ENCODE measurements around the gene ANK2.

The ANK2 gene

GRCh38 chr4:113327494-113327893 lies 278.0 kb downstream of the ANK2 start:
- H3K4me3 Mint-ChIP-seq = no peak overlapping the region
- no peak for ATAC-seq
- no peak for DNase-seq
- H3K4me1 Mint-ChIP-seq = no peaks in the 10 kb centered on the region
- H3K9me3 Mint-ChIP-seq = no peaks in the 10 kb centered on the region
- no peak overlapping the region for H3K27ac Mint-ChIP-seq
- peaks cover 26% of the 10 kb centered on the region for H3K27me3 Mint-ChIP-seq

GRCh38 chr4:113328514-113328913 lies 279.1 kb downstream of the ANK2 start:
- peak; percentile 49 for ATAC-seq
- no peak for DNase-seq

GRCh38 chr4:113330200-113330599 lies 280.7 kb downstream of the ANK2 start:
- no peak for ATAC-seq
- no peak for DNase-seq
- Mint-ChIP-seq H3K27me3 (peaks cover 17% of the 10 kb centered on the region), H3K9me3 (no peaks in the 10 kb centered on the region), H3K4me1 (no peaks in the 10 kb centered on the region), H3K27ac (no peak overlapping the region), H3K4me3 (no peak overlapping the region)

More at GRCh38 chr4:113328514-113328913, 279.1 kb downstream of the ANK2 start:
- Mint-ChIP-seq H3K27me3 (peaks cover 23% of the 10 kb centered on the region), H3K27ac (no peak overlapping the region), H3K9me3 (no peaks in the 10 kb centered on the region), H3K4me1 (no peaks in the 10 kb centered on the region), H3K4me3 (no peak overlapping the region)

GRCh38 chr4:113331811-113332210 lies 282.4 kb downstream of the ANK2 start:
- Mint-ChIP-seq H3K9me3 (no peaks in the 10 kb centered on the region), H3K4me3 (no peak overlapping the region), H3K4me1 (no peaks in the 10 kb centered on the region), H3K27me3 (peaks cover 17% of the 10 kb centered on the region), H3K27ac (no peak overlapping the region)
- DNase-seq = no peak
- no peak for ATAC-seq

- Mint-ChIP-seq H3K4me3 (no peak overlapping the region), H3K27me3 (peaks cover 12% of the 10 kb centered on the region), H3K27ac (peak overlapping the region in 1 of 2 donors; percentile 72), H3K4me1 (no peaks in the 10 kb centered on the region), H3K9me3 (no peaks in the 10 kb centered on the region)
- no peak for ATAC-seq
- no peak for DNase-seq
These were observed 283.2 kb downstream of the ANK2 start for GRCh38 chr4:113332701-113333100.

- peaks cover 9% of the 10 kb centered on the region for H3K27me3 Mint-ChIP-seq
- no peak overlapping the region for H3K4me3 Mint-ChIP-seq
- H3K4me1 Mint-ChIP-seq = no peaks in the 10 kb centered on the region
- H3K9me3 Mint-ChIP-seq = no peaks in the 10 kb centered on the region
- ATAC-seq (no peak), DNase-seq (no peak)
- H3K27ac Mint-ChIP-seq = no peak overlapping the region
These were observed 286.3 kb downstream of the ANK2 start for GRCh38 chr4:113335746-113336145.

GRCh38 chr4:113336556-113336955 lies 287.1 kb downstream of the ANK2 start:
- H3K27ac Mint-ChIP-seq = no peak overlapping the region
- peaks cover 8% of the 10 kb centered on the region for H3K27me3 Mint-ChIP-seq
- no peaks in the 10 kb centered on the region for H3K9me3 Mint-ChIP-seq
- DNase-seq (no peak), ATAC-seq (no peak)
- no peak overlapping the region for H3K4me3 Mint-ChIP-seq
- H3K4me1 Mint-ChIP-seq = no peaks in the 10 kb centered on the region

GRCh38 chr4:113339430-113339813 lies 290.0 kb downstream of the ANK2 start:
- Mint-ChIP-seq H3K27ac (no peak overlapping the region), H3K27me3 (no peaks in the 10 kb centered on the region), H3K4me1 (no peaks in the 10 kb centered on the region), H3K9me3 (no peaks in the 10 kb centered on the region), H3K4me3 (no peak overlapping the region)
- DNase-seq (no peak), ATAC-seq (no peak)

- Mint-ChIP-seq H3K9me3 (no peaks in the 10 kb centered on the region), H3K27me3 (peaks cover 8% of the 10 kb centered on the region), H3K4me1 (no peaks in the 10 kb centered on the region), H3K27ac (no peak overlapping the region), H3K4me3 (no peak overlapping the region)
- ATAC-seq (no peak), DNase-seq (no peak)
These were observed 294.6 kb downstream of the ANK2 start for GRCh38 chr4:113344100-113344499.

- Mint-ChIP-seq H3K9me3 (no peaks in the 10 kb centered on the region), H3K27me3 (peaks cover 13% of the 10 kb centered on the region), H3K27ac (no peak overlapping the region), H3K4me1 (peaks cover 5% of the 10 kb centered on the region), H3K4me3 (no peak overlapping the region)
- DNase-seq = no peak
- ATAC-seq = no peak
These were observed 297.8 kb downstream of the ANK2 start for GRCh38 chr4:113347245-113347644.

GRCh38 chr4:113349430-113349829 lies 300.0 kb downstream of the ANK2 start:
- no peak for DNase-seq

GRCh38 chr4:113350576-113350975 lies 301.1 kb downstream of the ANK2 start:
- H3K27ac Mint-ChIP-seq = no peak overlapping the region
- no peak for DNase-seq
- H3K4me3 Mint-ChIP-seq = no peak overlapping the region
- no peak for ATAC-seq
- peaks cover 25% of the 10 kb centered on the region for H3K4me1 Mint-ChIP-seq
- peaks cover 39% of the 10 kb centered on the region for H3K27me3 Mint-ChIP-seq
- peaks cover 0 to 12% of the 10 kb centered on the region in 2 donors for H3K9me3 Mint-ChIP-seq

More at GRCh38 chr4:113349430-113349829, 300.0 kb downstream of the ANK2 start:
- peaks cover 0 to 5% of the 10 kb centered on the region in 2 donors for H3K9me3 Mint-ChIP-seq
- H3K4me3 Mint-ChIP-seq = no peak overlapping the region
- peak; percentile 56 for ATAC-seq
- H3K27ac Mint-ChIP-seq = no peak overlapping the region
- peaks cover 13% of the 10 kb centered on the region for H3K4me1 Mint-ChIP-seq
- peaks cover 33% of the 10 kb centered on the region for H3K27me3 Mint-ChIP-seq

GRCh38 chr4:113355550-113356371 lies 306.3 kb downstream of the ANK2 start:
- ATAC-seq = peak; percentile 96
- DNase-seq = peak; percentile 78 to 92
- Mint-ChIP-seq H3K27ac (peak overlapping the region; percentile 13 to 81), H3K27me3 (peaks cover 53% of the 10 kb centered on the region), H3K4me1 (peaks cover 30% of the 10 kb centered on the region), H3K9me3 (peaks cover 25 to 42% of the 10 kb centered on the region in 2 donors), H3K4me3 (peak overlapping the region; percentile 60 to 71)

- H3K4me3 Mint-ChIP-seq = peak overlapping the region in 1 of 2 donors; percentile 71
- peaks cover 30% of the 10 kb centered on the region for H3K4me1 Mint-ChIP-seq
- no peak for DNase-seq
- peaks cover 25 to 42% of the 10 kb centered on the region in 2 donors for H3K9me3 Mint-ChIP-seq
- peak overlapping the region in 1 of 2 donors; percentile 13 for H3K27ac Mint-ChIP-seq
- ATAC-seq = no peak
- H3K27me3 Mint-ChIP-seq = peaks cover 55% of the 10 kb centered on the region
These were observed 307.0 kb downstream of the ANK2 start for GRCh38 chr4:113356453-113356852.

- no peak overlapping the region for H3K27ac Mint-ChIP-seq
- no peak for DNase-seq
- H3K9me3 Mint-ChIP-seq = peaks cover 25 to 42% of the 10 kb centered on the region in 2 donors
- H3K4me1 Mint-ChIP-seq = peaks cover 29% of the 10 kb centered on the region
- no peak for ATAC-seq
- peaks cover 36% of the 10 kb centered on the region for H3K27me3 Mint-ChIP-seq
- no peak overlapping the region for H3K4me3 Mint-ChIP-seq
These were observed 309.3 kb downstream of the ANK2 start for GRCh38 chr4:113358784-113359183.

- DNase-seq = no peak
- no peak overlapping the region for H3K4me3 Mint-ChIP-seq
- H3K9me3 Mint-ChIP-seq = no peaks in the 10 kb centered on the region
- H3K4me1 Mint-ChIP-seq = no peaks in the 10 kb centered on the region
- H3K27me3 Mint-ChIP-seq = peaks cover 16% of the 10 kb centered on the region
- ATAC-seq = no peak
- H3K27ac Mint-ChIP-seq = no peak overlapping the region
These were observed 315.9 kb downstream of the ANK2 start for GRCh38 chr4:113365377-113365776.

Data from stimulated activated naive CD8-positive, alpha-beta T cell treated with anti-CD3 and anti-CD28 coated beads, Interleukin-15, amount 100 ng/mL, for 72 hours (primary cell).